ENCODE data around the gene AGRN. TPM values are rescaled to one million over a fixed set of nuclear protein-coding genes. Genes with fewer than 3 reads are reported as not detected.
A peak's percentile ranks its signal among the peaks of the same experiment; 100 is the strongest.
"Not testable (repeated sequence)": the region's sequence is repeated elsewhere in the genome, so short reads cannot be mapped to it uniquely, and the experiment has no call there.

Gene AGRN
- total RNA-seq, 1 donor, result 95.9 TPM

- no peak within 1 kb of the TSS for H3K4me3 ChIP-seq (ENCODE audit: low read depth, low read length)
- TF ChIP-seq CTCF (IDR thresholded peaks at IDR 0.05; ENCODE audit: insufficient read depth, low read depth, low read length), result no peak
- no peak for DNase-seq (ENCODE audit: low read depth)
These were observed 37.9 kb upstream of the AGRN start, which contains the start of gene PERM1 for GRCh38 chr1:981955-982558. Gene PERM1, minus strand, starts transcription at chr1:982093. Its CDS starts 1,064 bp downstream, at chr1:981029.

GRCh38 chr1:982765-983436, 37.0 kb upstream of the AGRN start:
- no peak for TF ChIP-seq CTCF (IDR thresholded peaks at IDR 0.05; ENCODE audit: insufficient read depth, low read depth, low read length)

GRCh38 chr1:983798-984475, 36.0 kb upstream of the AGRN start:
- peak overlapping the region; percentile 34 for H3K4me3 ChIP-seq (ENCODE audit: low read depth, low read length)
- peak; percentile 72 for TF ChIP-seq CTCF (IDR thresholded peaks at IDR 0.05; ENCODE audit: insufficient read depth, low read depth, low read length)
- no peak for DNase-seq (ENCODE audit: low read depth)

More at GRCh38 chr1:982765-983436, 37.0 kb upstream of the AGRN start:
- DNase-seq (ENCODE audit: low read depth), result no peak
- H3K4me3 ChIP-seq (ENCODE audit: low read depth, low read length), result no peak overlapping the region

GRCh38 chr1:984476-984814, 35.5 kb upstream of the AGRN start:
- peak overlapping the region; percentile 34 for H3K4me3 ChIP-seq (ENCODE audit: low read depth, low read length)
- no peak for DNase-seq (ENCODE audit: low read depth)
- no peak for TF ChIP-seq CTCF (IDR thresholded peaks at IDR 0.05; ENCODE audit: insufficient read depth, low read depth, low read length)

- no peak for DNase-seq (ENCODE audit: low read depth)
- no peak overlapping the region for H3K4me3 ChIP-seq (ENCODE audit: low read depth, low read length)
- no peak for TF ChIP-seq CTCF (IDR thresholded peaks at IDR 0.05; ENCODE audit: insufficient read depth, low read depth, low read length)
These were observed 34.8 kb upstream of the AGRN start for GRCh38 chr1:985126-985525.

GRCh38 chr1:988061-988460, 31.9 kb upstream of the AGRN start:
- H3K4me3 ChIP-seq (ENCODE audit: low read depth, low read length); DNase-seq (ENCODE audit: low read depth): not testable (repeated sequence)

GRCh38 chr1:991275-991674, 28.6 kb upstream of the AGRN start:
- H3K4me3 ChIP-seq (ENCODE audit: low read depth, low read length), result not testable (repeated sequence)

More at GRCh38 chr1:991275-991674, 28.6 kb upstream of the AGRN start:
- not testable (repeated sequence) for DNase-seq (ENCODE audit: low read depth)

Measured in fibroblast of villous mesenchyme (primary cell).